Measurements from ENCODE around the gene TOP2B.

TOP2B gene, protein sequence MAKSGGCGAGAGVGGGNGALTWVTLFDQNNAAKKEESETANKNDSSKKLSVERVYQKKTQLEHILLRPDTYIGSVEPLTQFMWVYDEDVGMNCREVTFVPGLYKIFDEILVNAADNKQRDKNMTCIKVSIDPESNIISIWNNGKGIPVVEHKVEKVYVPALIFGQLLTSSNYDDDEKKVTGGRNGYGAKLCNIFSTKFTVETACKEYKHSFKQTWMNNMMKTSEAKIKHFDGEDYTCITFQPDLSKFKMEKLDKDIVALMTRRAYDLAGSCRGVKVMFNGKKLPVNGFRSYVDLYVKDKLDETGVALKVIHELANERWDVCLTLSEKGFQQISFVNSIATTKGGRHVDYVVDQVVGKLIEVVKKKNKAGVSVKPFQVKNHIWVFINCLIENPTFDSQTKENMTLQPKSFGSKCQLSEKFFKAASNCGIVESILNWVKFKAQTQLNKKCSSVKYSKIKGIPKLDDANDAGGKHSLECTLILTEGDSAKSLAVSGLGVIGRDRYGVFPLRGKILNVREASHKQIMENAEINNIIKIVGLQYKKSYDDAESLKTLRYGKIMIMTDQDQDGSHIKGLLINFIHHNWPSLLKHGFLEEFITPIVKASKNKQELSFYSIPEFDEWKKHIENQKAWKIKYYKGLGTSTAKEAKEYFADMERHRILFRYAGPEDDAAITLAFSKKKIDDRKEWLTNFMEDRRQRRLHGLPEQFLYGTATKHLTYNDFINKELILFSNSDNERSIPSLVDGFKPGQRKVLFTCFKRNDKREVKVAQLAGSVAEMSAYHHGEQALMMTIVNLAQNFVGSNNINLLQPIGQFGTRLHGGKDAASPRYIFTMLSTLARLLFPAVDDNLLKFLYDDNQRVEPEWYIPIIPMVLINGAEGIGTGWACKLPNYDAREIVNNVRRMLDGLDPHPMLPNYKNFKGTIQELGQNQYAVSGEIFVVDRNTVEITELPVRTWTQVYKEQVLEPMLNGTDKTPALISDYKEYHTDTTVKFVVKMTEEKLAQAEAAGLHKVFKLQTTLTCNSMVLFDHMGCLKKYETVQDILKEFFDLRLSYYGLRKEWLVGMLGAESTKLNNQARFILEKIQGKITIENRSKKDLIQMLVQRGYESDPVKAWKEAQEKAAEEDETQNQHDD (N-terminal part only)
- 521 to 594 reads per million in 2 donors for total RNA-seq

DNA sequence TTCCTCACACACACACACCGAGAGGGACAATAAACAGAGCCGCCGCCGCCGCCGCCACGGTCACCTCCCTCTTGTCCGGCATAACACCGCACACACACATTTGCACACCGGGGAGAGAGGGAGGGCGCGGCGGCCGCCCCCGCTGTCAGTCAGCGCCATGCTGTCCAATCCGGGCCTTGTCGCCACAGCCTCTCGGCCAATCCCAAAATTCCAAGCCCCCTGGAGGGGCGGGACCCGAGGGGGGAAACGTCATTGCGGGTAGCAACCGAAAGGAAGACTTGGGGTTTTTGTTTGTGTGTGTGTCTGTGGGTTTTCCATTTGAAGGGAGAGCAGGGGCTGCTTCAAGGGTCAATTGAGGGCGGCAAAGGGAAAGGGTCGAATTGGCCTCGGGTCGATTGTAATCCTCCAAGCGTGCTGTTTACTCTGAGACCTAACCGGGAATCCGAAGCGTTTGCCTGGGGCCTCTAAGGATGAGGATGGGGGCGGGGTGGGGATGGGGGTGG, at the start of gene TOP2B:
Gene TOP2B (minus strand): TSS at position 96 of the 503 bp plus-strand sequence. CDS start 610 bp downstream, outside the sequence.
- DNase-seq = peak; percentile 87

- DNase-seq = no peak
Measured at GRCh38 chr3:25713341-25713985, 48.8 kb upstream of the TOP2B start.

- no peak for DNase-seq
Measured at GRCh38 chr3:25711090-25711489, 46.4 kb upstream of the TOP2B start.

- no peak for DNase-seq
Measured at GRCh38 chr3:25708036-25708435, 43.3 kb upstream of the TOP2B start.

DNA sequence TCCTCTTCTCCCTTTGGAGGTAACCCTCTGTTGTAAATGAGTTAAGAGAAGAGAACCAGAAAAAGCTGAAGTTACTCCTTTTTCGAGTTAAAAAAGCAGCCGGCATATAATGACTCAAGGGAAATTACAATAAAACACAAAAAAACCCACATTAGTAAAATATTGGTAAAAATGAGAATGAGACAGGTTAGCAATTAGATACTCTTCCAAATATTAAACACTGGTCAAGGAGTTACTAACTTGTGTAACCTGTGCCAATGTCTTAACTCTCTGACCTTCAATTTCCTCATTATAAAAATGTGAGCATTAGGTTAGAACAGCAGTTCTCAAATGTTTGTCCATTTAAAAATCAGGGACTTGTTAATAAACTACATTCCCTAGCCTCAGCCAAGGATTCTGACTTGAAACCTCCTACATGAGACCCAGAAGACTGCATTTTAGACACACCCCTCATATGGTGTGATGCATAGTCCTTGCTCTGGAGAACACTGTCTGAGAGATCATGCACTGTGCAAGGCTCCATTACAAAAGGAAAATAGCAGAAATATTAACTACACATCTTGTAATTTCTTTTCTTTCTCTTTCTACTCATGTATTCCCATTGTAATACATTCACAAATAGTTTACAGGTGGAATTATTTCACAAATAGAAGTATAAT, 42.7 kb upstream of the TOP2B start:
- no peak for DNase-seq

DNA sequence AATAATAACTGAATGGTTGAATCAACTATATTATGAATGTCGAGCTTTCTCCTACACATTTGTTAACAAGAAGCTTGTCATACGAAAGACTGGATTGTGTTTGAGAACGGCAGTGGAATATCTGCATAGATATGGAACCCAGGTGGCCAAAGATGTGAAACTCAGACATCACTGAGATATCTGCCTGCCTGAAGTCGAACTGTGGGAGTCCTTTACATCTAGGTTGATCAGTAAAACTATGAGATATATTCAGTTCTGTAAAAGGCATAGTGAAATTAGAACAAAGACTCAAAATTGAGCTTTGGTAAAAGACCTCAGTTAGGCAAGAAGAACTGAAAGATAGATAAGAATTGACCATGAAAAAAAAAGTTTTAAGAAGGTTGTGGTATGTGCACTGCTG, 41.5 kb upstream of the TOP2B start:
- no peak for DNase-seq

DNA sequence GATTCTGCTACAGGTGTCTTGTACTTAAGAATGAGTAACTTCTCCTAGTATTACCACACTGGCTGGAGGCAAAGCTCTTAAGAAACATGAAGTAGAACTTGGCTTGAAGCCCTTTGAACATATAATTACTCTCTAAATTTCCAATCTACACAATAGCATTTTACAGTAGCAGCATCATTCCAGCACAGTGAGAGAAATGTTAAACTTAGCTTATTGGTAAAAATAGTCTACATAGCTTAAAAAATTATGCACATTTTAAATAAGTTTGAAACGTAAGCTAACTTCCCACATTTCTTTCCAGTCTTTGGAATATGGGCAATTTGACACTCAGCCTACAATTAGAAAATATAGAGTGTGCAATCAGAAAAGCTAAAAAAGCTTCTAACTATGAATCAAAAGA, 32.8 kb upstream of the TOP2B start:
- no peak for DNase-seq

DNA sequence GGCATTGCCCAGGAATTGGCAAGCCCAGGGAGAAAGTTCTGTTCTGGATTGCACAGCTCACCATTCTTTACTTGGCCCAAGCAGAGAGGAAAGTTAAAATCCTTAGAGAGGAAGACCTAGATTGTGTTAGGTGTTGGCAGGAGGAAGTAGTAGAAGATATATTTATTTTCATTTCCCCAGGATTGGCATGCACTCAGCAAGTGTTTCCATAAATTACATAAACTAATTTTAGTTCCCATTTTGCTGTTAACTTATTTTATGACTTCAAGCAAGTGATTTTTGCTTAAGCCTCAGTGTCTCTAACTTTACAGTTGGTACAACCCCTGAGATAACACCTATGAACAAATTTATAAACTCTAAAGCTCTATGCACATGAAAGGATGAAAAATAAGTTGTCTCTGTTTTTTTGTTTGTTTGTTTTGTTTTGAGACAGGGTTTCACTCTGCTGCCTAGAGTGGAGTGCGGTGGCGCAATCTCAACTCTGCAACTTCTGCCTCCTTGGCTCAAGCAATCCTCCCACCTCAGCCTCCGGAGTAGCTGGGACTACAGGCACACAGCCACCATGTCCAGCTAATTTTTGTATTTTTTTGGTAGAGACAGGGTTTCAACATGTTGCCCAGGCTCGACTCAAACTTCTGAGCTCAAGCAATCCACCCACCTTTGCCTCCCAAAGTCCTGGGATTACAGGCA, 31.2 kb upstream of the TOP2B start:
- no peak for DNase-seq

- no peak for DNase-seq
Measured at GRCh38 chr3:25693238-25693637, 28.5 kb upstream of the TOP2B start.

DNA sequence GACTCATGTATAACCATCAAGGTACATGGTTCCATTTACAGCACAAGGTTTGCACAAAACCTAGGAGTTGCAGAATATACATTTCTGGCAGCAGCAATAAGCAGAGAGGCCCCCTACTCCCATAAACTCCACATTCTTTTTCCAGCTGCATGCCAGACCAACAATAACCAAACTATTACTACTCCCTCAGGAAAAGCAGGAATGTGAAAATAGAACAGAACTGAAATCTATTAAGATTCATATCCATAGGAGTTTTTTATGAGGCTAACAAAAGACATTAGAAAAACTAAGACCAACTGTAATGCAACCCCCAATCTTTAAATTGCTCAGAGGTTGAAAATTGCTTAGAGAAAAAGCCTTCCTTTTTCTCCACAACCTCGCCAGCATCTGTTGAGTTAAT, 27.6 kb upstream of the TOP2B start:
- no peak for DNase-seq

DNA sequence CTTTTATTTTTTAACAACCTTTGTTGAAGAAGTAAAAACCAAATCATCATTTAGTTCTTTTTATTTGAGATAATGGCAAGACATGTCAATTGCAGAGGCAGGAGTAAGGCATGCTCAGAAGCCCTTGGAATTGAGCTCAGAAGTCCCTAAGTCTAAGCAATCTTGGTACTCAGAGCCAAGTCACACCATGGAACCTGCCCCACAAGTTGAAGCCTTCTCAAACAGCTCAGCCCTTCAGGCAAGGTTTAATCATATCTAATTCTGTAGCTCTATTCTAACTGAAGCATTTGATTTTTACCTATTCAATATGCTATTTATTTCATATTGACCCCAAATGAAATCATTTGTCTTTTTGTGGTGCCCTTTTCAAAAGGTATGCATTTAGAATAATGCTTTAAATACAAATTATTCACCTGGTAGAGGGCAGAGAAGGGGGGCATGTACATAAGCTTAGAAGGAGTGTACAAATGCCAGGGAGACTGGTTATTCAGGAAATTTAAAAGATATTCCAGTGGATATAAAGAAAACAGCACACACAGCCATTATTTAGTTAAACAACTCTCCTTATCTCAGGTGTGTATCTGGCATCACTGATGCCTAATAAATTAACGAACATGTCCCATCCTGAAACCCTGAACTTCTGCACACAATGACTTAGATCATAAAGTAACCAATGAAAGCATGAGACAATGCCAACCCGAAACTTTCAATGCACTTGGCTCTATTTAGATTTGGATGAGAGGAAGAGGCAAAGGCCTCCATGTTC, 26.2 kb upstream of the TOP2B start:
- DNase-seq = no peak

DNA sequence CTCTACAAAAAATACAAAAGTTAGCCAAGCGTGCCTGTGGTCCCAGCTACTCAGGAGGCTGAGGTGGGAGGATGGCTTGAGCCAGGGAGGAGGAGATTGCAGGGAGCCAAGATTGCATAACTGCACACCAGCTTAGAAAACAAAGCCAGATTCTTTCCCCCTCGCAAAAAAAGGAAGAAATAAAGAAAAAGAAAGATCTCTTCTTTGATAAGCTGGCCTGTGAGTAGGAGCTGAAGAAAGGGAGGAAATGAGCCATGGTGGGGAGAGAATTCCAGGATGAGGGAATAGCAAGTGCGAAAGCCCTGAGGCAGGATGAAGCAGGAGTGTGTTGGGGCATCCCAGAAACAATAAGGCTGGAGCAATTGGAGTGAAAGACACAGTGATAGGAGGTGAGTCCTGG, 24.5 kb upstream of the TOP2B start:
- DNase-seq = no peak

- no peak for DNase-seq
Measured at GRCh38 chr3:25687742-25688141, 23.0 kb upstream of the TOP2B start.

- no peak for DNase-seq
Measured at GRCh38 chr3:25686766-25687165, 22.1 kb upstream of the TOP2B start.

DNA sequence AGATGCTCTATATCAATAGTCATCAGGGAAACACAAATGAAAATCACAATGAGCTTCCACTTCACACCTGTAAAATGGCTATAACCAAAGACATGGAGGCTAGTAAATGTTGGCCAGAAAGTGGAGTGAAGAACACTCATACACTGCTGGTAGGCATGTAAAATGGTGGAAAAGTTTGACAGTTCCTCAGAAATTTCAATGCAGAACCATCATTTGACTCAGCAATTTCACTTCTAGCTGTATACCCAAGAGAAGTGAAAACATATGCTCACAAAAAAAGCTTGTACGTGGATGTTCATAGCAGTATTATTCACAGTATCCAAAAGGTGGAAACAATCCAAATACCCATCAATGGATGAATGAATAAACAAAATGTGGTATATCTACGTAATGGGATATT, 19.2 kb upstream of the TOP2B start:
- DNase-seq = no peak

- no peak for DNase-seq
Measured at GRCh38 chr3:25683410-25683809, 18.7 kb upstream of the TOP2B start.

DNA sequence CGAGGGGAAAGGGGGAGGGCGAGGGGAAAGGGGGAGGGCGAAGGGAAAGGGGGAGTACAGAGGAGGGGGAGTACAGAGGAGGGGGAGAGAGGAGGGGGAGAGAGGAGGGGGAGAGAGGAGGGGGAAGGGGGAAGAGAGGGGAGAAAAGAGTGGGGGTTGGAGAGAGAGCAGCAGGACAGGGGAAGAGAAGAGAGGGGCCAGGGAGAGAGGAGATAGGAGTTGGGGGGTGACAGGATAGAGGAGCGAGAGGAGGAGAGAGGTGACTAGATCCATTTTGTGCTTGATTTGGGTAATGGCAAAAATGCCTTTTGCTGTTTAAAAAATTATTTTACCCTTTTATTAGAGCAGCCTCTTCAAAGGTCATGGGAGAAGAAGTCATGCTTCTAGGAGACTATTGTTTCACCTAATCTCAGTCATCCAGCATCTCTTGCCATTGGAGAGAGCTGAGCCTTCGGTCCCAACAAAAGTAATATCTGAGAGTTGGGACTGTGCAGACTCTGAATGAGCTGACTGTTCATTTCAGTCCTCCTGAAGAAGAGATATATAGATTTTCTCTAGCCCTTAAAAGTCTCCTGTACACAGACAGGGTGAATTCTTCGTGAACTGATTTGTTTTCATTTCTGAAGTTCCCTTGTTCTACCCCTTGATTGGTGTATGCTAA, 15.1 kb upstream of the TOP2B start:
- no peak for DNase-seq

- DNase-seq = no peak
Measured at GRCh38 chr3:25679166-25679565, 14.5 kb upstream of the TOP2B start.

DNA sequence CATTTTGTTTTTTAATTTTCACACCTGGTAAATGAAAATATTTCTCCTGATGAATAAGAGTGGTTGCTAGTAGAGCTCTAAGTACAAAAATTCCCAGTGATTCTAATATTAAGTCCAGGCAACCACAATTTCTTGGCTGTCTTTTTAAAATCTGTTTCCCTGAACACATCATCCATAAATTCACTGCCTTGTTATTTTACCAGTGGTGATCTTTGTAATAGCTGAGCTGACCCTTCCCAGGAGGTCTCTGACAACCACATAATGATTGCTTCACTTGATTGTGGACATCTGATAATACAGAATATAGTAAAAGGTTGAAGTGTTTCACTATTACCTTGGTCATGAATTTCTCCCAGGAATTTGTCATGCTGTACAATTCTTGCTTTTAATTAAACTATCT, 13.9 kb upstream of the TOP2B start:
- DNase-seq = no peak

GRCh38 chr3:25677121-25677520, 12.4 kb upstream of the TOP2B start:
- no peak for DNase-seq

All from activated gamma-delta T cell (primary cell).